ENCODE data around the gene HES2. TPM values are rescaled to one million over a fixed set of nuclear protein-coding genes. Genes with fewer than 3 reads are reported as not detected.
"Not testable (repeated sequence)": the region's sequence is repeated elsewhere in the genome, so short reads cannot be mapped to it uniquely, and the experiment has no call there.

The HES2 gene
- total RNA-seq, 4 donors from 2014 or later = not detected

DNA sequence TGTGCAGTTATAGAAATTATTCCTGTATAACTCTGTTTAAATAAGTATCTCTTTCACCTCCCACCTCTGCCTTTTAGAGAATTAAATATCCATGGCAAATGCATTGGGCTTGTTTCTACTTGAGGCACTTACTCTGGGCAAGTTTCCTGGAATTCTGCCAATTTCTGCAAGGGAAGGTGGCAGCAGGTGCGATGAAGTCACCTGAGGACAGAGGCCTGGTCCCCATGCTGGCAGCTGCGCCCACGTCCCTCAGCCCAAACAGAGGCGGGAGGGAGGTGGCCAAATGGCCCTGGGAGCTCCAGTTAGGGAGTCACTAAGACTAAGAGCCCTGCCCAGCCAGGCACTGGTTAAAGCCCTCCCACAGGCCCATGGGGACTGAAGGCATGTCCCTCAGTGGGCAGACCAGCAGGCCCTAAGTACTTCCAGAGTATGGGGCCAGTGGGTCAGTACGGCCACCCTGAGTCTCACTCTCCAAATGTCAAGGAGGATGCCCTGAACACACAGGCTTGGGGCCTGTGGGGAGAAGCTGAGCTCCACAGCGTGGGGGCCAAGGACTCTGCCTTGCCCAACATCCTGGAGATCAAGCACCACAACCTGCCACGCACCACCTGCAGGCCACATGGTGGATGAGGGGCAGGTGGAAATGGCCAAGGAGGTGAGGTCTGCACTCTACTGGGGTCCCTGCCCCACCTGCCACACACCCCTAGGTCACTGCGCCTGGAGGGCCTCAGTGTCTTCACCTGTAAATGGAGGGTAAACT is 45.6 kb downstream of the HES2 start:
- peak; percentile 52 to 60 for DNase-seq
- WGBS, 2 donors = 69 to 77% methylated on average over 5 to 6 of the region's 8 CpGs
- H3K36me3 ChIP-seq = no peaks in the 10 kb centered on the region
- H3K4me1 ChIP-seq = no peaks in the 10 kb centered on the region
- no peak overlapping the region for H3K4me3 ChIP-seq (replicated peaks in 1 of 3)
- intact Hi-C loops (cut with DNase I) = no loop called here
- no peaks in the 10 kb centered on the region for H3K27me3 ChIP-seq
- no peak for TF ChIP-seq POLR2A (IDR thresholded peaks at IDR 0.05)
- TF ChIP-seq, protein P1, sequence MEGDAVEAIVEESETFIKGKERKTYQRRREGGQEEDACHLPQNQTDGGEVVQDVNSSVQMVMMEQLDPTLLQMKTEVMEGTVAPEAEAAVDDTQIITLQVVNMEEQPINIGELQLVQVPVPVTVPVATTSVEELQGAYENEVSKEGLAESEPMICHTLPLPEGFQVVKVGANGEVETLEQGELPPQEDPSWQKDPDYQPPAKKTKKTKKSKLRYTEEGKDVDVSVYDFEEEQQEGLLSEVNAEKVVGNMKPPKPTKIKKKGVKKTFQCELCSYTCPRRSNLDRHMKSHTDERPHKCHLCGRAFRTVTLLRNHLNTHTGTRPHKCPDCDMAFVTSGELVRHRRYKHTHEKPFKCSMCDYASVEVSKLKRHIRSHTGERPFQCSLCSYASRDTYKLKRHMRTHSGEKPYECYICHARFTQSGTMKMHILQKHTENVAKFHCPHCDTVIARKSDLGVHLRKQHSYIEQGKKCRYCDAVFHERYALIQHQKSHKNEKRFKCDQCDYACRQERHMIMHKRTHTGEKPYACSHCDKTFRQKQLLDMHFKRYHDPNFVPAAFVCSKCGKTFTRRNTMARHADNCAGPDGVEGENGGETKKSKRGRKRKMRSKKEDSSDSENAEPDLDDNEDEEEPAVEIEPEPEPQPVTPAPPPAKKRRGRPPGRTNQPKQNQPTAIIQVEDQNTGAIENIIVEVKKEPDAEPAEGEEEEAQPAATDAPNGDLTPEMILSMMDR (IDR thresholded peaks at IDR 0.05) = no peak
- H3K27ac ChIP-seq = no peak overlapping the region
- H3K9me3 ChIP-seq = no peaks in the 10 kb centered on the region

DNA sequence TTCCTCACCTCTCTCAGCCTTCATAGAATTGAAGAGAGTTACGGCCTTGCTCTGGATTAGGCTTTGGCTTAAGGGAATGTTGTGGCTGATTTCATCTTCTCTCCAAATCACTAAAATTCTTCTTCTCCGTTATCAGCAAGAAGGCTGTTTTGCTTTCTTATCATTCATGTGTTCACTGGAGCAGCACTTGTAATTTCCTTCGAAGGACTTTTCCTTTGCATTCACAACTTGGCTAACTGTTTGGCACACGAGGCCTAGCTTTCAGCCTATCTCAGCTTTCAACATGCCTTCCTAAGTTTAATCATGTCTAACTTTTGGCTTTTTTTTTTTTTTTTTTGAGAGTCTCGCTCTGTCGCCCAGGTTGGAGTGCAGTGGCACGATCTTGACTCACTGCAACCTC is 47.5 kb downstream of the HES2 start:
- H3K27me3 ChIP-seq; H3K9me3 ChIP-seq; H3K4me1 ChIP-seq; intact Hi-C loops (cut with DNase I); H3K4me3 ChIP-seq (replicated peaks in 1 of 3); H3K36me3 ChIP-seq; DNase-seq; H3K27ac ChIP-seq: not testable (repeated sequence)
- 50% methylated on average over 7 of the region's 7 CpGs for WGBS, 2 donors

DNA sequence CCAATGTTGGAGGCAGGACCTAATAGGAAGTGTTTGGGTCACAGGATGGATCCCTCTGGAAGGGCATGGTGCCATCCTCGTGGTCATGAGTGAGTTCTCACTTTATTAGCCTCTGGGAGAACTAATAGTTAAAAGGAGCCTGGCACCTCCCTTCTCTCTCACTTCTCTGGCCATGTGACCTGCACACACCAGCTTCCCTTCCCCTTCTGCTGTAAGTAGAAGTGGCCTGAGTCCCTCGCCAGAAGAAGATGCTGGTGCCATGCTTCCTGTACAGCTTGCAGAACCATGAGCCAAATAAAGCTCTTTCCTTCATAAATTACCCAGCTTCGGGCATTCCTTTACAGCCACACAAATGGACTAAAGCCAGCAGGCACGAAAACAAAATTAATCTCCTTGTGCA is 49.7 kb downstream of the HES2 start:
- Histone ChIP-seq H3K9me3 (no peaks in the 10 kb centered on the region), H3K27ac (no peak overlapping the region), H3K36me3 (no peaks in the 10 kb centered on the region), H3K4me1 (no peaks in the 10 kb centered on the region), H3K4me3 (replicated peaks in 1 of 3) (no peak overlapping the region), H3K27me3 (no peaks in the 10 kb centered on the region)
- WGBS, 2 donors = 76 to 82% methylated on average over 4 of the region's 4 CpGs
- TF ChIP-seq, protein P1 (IDR thresholded peaks at IDR 0.05) = no peak
- TF ChIP-seq POLR2A (IDR thresholded peaks at IDR 0.05) = no peak
- DNase-seq = no peak
- intact Hi-C loops (cut with DNase I) = no loop called here

DNA sequence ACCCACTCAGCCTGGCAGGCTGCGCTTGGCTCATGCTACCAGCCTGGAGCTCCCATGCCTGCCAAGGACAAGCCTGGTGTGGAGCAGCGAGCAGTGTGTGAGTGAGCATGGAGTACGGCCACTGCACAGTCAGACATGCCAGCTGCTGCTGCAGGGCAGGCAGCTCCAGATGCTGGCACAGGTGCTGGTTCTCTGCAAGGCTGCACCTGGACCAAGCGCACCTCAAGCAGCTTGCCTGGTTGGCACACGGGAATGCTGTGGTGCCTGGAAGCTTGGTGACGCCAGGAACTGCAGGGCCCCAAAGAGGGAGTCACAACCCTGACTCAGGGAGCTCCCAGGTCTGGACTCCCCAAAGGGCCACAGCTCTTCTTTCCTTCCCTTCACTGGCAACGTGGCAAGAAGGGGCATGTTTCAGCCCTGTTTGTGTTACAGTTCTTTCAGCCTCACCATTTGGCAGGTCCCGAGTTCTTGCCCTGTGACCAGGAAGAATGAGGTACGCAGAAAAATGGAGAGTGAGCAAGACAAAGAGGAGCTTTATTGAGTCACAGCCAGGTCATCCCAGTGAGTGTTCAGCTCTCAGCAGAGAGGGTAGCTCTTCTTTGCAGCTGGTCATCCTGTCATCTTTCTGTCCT is 52.2 kb downstream of the HES2 start:
- H3K36me3 ChIP-seq = no peaks in the 10 kb centered on the region
- no peak overlapping the region for H3K4me3 ChIP-seq (replicated peaks in 1 of 3)
- no peaks in the 10 kb centered on the region for H3K9me3 ChIP-seq
- no peaks in the 10 kb centered on the region for H3K4me1 ChIP-seq
- intact Hi-C loops (cut with DNase I) = loop anchor here (5.0 kb wide), 1 partner anchor 40 kb away; no protein-coding TSS in a partner anchor
- no peaks in the 10 kb centered on the region for H3K27me3 ChIP-seq
- TF ChIP-seq, protein P1 (IDR thresholded peaks at IDR 0.05) = no peak
- no peak for TF ChIP-seq POLR2A (IDR thresholded peaks at IDR 0.05)
- no peak for DNase-seq
- WGBS, 2 donors = 95 to 99% methylated on average over 6 to 7 of the region's 9 CpGs
- H3K27ac ChIP-seq = no peak overlapping the region

DNA sequence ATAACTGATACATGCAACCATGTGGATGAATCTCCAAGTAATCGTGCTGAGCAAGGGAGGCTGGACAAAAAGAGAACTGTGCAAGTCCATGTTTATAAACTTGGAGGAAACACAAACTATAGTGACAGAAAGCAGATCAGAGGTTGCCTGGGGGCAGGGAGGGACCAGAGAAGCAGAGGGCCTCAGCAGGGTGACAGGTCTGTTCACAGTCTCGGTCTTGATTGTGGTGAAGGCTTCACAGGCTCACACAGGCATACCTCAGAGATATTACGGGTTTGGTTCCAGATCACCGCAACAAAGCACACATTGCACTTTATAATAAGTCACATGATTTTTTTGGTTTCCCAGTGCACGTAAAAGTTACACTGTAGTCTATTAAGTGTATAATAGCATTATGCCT is 54.7 kb downstream of the HES2 start:
- H3K4me3 ChIP-seq (replicated peaks in 1 of 3) = no peak overlapping the region
- no peaks in the 10 kb centered on the region for H3K27me3 ChIP-seq
- TF ChIP-seq POLR2A (IDR thresholded peaks at IDR 0.05) = no peak
- TF ChIP-seq, protein P1 (IDR thresholded peaks at IDR 0.05) = no peak
- H3K27ac ChIP-seq = no peak overlapping the region
- DNase-seq = no peak
- no peaks in the 10 kb centered on the region for H3K9me3 ChIP-seq
- intact Hi-C loops (cut with DNase I) = loop anchor here (5.0 kb wide), 1 partner anchor 42 kb away; no protein-coding TSS in a partner anchor
- no peaks in the 10 kb centered on the region for H3K36me3 ChIP-seq
- 89 to 91% methylated on average over 5 of the region's 5 CpGs for WGBS, 2 donors
- peaks cover 0 to 4% of the 10 kb centered on the region in 2 donors for H3K4me1 ChIP-seq
